AG04449 (cell line): ENCODE data around the gene PTPN4.
"Not testable (repeated sequence)": the region's sequence is repeated elsewhere in the genome, so short reads cannot be mapped to it uniquely, and the experiment has no call there.

Experiments
- CTCF ChIA-PET: fragments of 350-600 bp; formaldehyde crosslinking; extraction: SDS; loops from one replicate; lab custom pipeline; 2021; ENCODE audit warnings: antibody characterized with exemption; lab: Yijun Ruan, JAX
- POLR2A ChIA-PET: fragments of 400-600, 350-600 bp; formaldehyde crosslinking; extraction: SDS; loops from one replicate; lab custom pipeline; 2020; ENCODE audit warnings: antibody characterized with exemption, inconsistent platforms; lab: Yijun Ruan, JAX
- DNase-seq: peaks from one replicate; pipeline ENCODE4 v3.0.0-alpha.2; 2010; ENCODE audit warnings: low read depth, low spot score
- H3K4me3 ChIP-seq: 2 replicates; pipeline ENCODE4 v1.5.1; 2011; ENCODE audit warnings: low read depth, mild to moderate bottlenecking, control low read depth, low read length
- CTCF ChIP-seq: IDR thresholded peaks from one replicate; pipeline ENCODE4 v1.5.1; 2011; ENCODE audit warnings: mild to moderate bottlenecking, moderate library complexity, low read length, control low read depth, inconsistent platforms; ENCODE audit not compliant: insufficient read depth; ENCODE audit errors: missing control alignments

Gene PTPN4

GRCh38 chr2:120016800-120017199, 257.1 kb downstream of the PTPN4 start:
- TF ChIP-seq CTCF = no peak
- no peak overlapping the region for H3K4me3 ChIP-seq
- POLR2A ChIA-PET = no interaction called here
- no peak for DNase-seq
- CTCF ChIA-PET = no interaction called here

- TF ChIP-seq CTCF = no peak
- no peak for DNase-seq
- POLR2A ChIA-PET = no interaction called here
- H3K4me3 ChIP-seq = no peak overlapping the region
- CTCF ChIA-PET = no interaction called here
Observed at GRCh38 chr2:120017201-120017600, 257.5 kb downstream of the PTPN4 start.

- no peak overlapping the region for H3K4me3 ChIP-seq
- CTCF ChIA-PET = no interaction called here
Observed at GRCh38 chr2:120018549-120018948, 258.8 kb downstream of the PTPN4 start.

GRCh38 chr2:120020554-120020953, 260.8 kb downstream of the PTPN4 start:
- no peak overlapping the region for H3K4me3 ChIP-seq
- no peak for DNase-seq
- CTCF ChIA-PET = no interaction called here
- no peak for TF ChIP-seq CTCF
- POLR2A ChIA-PET = no interaction called here

More at GRCh38 chr2:120018549-120018948, 258.8 kb downstream of the PTPN4 start:
- no peak for DNase-seq
- TF ChIP-seq CTCF = no peak
- POLR2A ChIA-PET = no interaction called here

- DNase-seq, POLR2A ChIA-PET, H3K4me3 ChIP-seq, CTCF ChIA-PET: not testable (repeated sequence)
Observed at GRCh38 chr2:120022505-120022904, 262.8 kb downstream of the PTPN4 start.

- H3K4me3 ChIP-seq = no peak overlapping the region
- TF ChIP-seq CTCF = no peak
- ChIA-PET CTCF (interaction anchor here (0.7 to 0.9 kb wide), 2 partner anchors 11 to 14 kb away, joined by 3 read pairs; partner anchors contain the start of gene EPB41L5), POLR2A (no interaction called here)
- no peak for DNase-seq
Observed at GRCh38 chr2:120026890-120027289, 267.2 kb downstream of the PTPN4 start.

GRCh38 chr2:120028795-120029194, 269.1 kb downstream of the PTPN4 start:
- POLR2A ChIA-PET = no interaction called here
- DNase-seq = no peak
- CTCF ChIA-PET = no interaction called here
- H3K4me3 ChIP-seq = no peak overlapping the region
- no peak for TF ChIP-seq CTCF
